HG03064 (cell line): ENCODE data around the gene TTC39B.

ENCODE experiments used
- ATAC-seq: cut with Tn5 transposase; IDR thresholded peaks from one replicate; pipeline ENCODE4 v1.9.1; 2021; ENCODE audit warnings: low read depth; ENCODE audit not compliant: unreplicated experiment

Gene TTC39B

GRCh38 chr9:15305470-15305869 lies 1.5 kb downstream of the TTC39B start:
- ATAC-seq: no peak

GRCh38 chr9:15304632-15305031 lies 2.4 kb downstream of the TTC39B start:
- ATAC-seq: no peak

- ATAC-seq: no peak
These were observed 6.8 kb downstream of the TTC39B start for GRCh38 chr9:15300218-15300617.

GRCh38 chr9:15299374-15299939 lies 7.6 kb downstream of the TTC39B start:
- ATAC-seq: peak; percentile 85

GRCh38 chr9:15298362-15298761 lies 8.7 kb downstream of the TTC39B start:
- no peak for ATAC-seq

GRCh38 chr9:15295761-15296405 lies 11.1 kb downstream of the TTC39B start:
- no peak for ATAC-seq

- no peak for ATAC-seq
These were observed 12.4 kb downstream of the TTC39B start for GRCh38 chr9:15294604-15295003.

- no peak for ATAC-seq
These were observed 13.2 kb downstream of the TTC39B start for GRCh38 chr9:15293804-15294316.

- no peak for ATAC-seq
These were observed 13.9 kb downstream of the TTC39B start for GRCh38 chr9:15293084-15293483.

GRCh38 chr9:15289603-15290002 lies 17.4 kb downstream of the TTC39B start:
- no peak for ATAC-seq

GRCh38 chr9:15287309-15287708 lies 19.7 kb downstream of the TTC39B start:
- ATAC-seq: no peak

- no peak for ATAC-seq
These were observed 20.7 kb downstream of the TTC39B start for GRCh38 chr9:15286161-15286821.

GRCh38 chr9:15282567-15283285 lies 24.3 kb downstream of the TTC39B start:
- ATAC-seq: no peak

GRCh38 chr9:15280647-15281046 lies 26.4 kb downstream of the TTC39B start:
- no peak for ATAC-seq

GRCh38 chr9:15278839-15279238 lies 28.2 kb downstream of the TTC39B start:
- no peak for ATAC-seq

GRCh38 chr9:15278091-15278687 lies 28.8 kb downstream of the TTC39B start:
- no peak for ATAC-seq

GRCh38 chr9:15277400-15278090 lies 29.5 kb downstream of the TTC39B start:
- no peak for ATAC-seq

- no peak for ATAC-seq
These were observed 30.6 kb downstream of the TTC39B start for GRCh38 chr9:15276328-15276938.

GRCh38 chr9:15274425-15274824 lies 32.6 kb downstream of the TTC39B start:
- ATAC-seq: no peak
